Peyer's patch (tissue), 4 donors: Measurements from ENCODE around the gene PCED1B. TPM values are rescaled to one million over a fixed set of nuclear protein-coding genes. Genes with fewer than 3 reads are reported as not detected.

Experiments
- DNase-seq, 3 donors: peaks; one replicate each; pipeline ENCODE4 v3.0.0-alpha.2; 2017 to 2019
- H3K27ac ChIP-seq, 4 donors: fragments of 200-600 bp; sonication (generic); one replicate each; pipeline ENCODE4 v1.5.1; 2016 to 2019
- H3K27me3 ChIP-seq, 2 donors: fragments of 200-600 bp; sonication (generic); one replicate each; pipeline ENCODE4 v1.5.1; 2019
- H3K36me3 ChIP-seq, 3 donors: fragments of 200-600 bp; sonication (generic); one replicate each; pipeline ENCODE4 v1.5.1; 2016 to 2019
- H3K4me1 ChIP-seq, 4 donors: fragments of 200-600 bp; sonication (generic); one replicate each; pipeline ENCODE4 v1.5.1; 2016 to 2019
- H3K4me3 ChIP-seq, 4 donors: fragments of 200-600 bp; sonication (generic); 1 replicate in 3 of 4; 2 replicates in 1 of 4; pipeline ENCODE4 v1.5.1; 2016 to 2019; ENCODE audit warnings: mild to moderate bottlenecking in 1 of 4
- H3K9me3 ChIP-seq, 4 donors: fragments of 200-600 bp; sonication (generic); one replicate each; pipeline ENCODE4 v1.5.1; 2016 to 2019; ENCODE audit warnings: mild to moderate bottlenecking in 1 of 4
- POLR2A ChIP-seq, 2 donors: fragments of 450-650 bp; IDR thresholded peaks; one replicate each; pipeline ENCODE4 v1.5.1; 2017; ENCODE audit warnings: antibody characterized with exemption in 2 of 2, mild to moderate bottlenecking in 2 of 2, moderate library complexity in 2 of 2
- total RNA-seq, 4 donors: library from RNA; depleted of rRNA; stranded (reverse); fragments of >200 nt; gene quantifications; one replicate each; pipeline ENCODE4 v1.1.0, GENCODE V29; 2016
- TF ChIP-seq, protein P1 (sequence below), 6 experiments: fragments of 450-650 bp in 4 of 6; fragments of 200-600 bp in 2 of 6; sonication (generic) in 1 of 6; IDR thresholded peaks; one replicate each; pipeline ENCODE4 v1.5.1; 2017 to 2019; ENCODE audit warnings: antibody characterized with exemption in 6 of 6, mild to moderate bottlenecking in 3 of 6, moderate library complexity in 1 of 6

Gene PCED1B
- total RNA-seq, 4 donors from 2014 or later: 1.9 to 11.6 (median 2.3) TPM; not detected in 1

- H3K4me1 ChIP-seq: peaks cover 0 to 12% (median 2%) of the 10 kb centered on the region in 4 donors
- H3K4me3 ChIP-seq: peak overlapping the region; percentile 59 to 85 (median 81)
- peak overlapping the region; percentile 75 to 92 (median 88) for H3K27ac ChIP-seq
- H3K9me3 ChIP-seq: no peaks in the 10 kb centered on the region
- no peaks in the 10 kb centered on the region for H3K27me3 ChIP-seq
- DNase-seq: peak; percentile 58 to 83 (median 83)
- H3K36me3 ChIP-seq: no peaks in the 10 kb centered on the region
- TF ChIP-seq, protein P1, sequence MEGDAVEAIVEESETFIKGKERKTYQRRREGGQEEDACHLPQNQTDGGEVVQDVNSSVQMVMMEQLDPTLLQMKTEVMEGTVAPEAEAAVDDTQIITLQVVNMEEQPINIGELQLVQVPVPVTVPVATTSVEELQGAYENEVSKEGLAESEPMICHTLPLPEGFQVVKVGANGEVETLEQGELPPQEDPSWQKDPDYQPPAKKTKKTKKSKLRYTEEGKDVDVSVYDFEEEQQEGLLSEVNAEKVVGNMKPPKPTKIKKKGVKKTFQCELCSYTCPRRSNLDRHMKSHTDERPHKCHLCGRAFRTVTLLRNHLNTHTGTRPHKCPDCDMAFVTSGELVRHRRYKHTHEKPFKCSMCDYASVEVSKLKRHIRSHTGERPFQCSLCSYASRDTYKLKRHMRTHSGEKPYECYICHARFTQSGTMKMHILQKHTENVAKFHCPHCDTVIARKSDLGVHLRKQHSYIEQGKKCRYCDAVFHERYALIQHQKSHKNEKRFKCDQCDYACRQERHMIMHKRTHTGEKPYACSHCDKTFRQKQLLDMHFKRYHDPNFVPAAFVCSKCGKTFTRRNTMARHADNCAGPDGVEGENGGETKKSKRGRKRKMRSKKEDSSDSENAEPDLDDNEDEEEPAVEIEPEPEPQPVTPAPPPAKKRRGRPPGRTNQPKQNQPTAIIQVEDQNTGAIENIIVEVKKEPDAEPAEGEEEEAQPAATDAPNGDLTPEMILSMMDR (IDR thresholded peaks at IDR 0.05): no peak
Observed at GRCh38 chr12:47080725-47081502, 1.5 kb downstream of the PCED1B start.

DNA sequence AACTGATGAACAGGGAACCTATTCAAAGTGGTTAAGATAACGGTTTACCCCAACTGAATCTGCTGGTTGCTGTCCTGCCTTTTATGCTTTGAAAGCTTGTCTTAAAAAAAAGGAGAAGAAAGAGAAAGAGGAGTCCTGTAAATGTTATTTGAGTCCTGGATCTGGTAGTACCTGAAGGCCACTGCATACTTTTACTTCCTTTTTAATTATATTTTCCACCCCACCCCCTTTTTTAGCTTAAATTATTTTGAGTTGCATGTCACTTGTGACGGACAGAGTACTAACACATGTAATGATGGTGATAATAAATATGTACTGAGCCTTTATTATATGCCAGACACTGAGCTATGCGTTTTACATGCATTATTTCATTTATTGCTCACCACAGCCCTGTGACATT lies 2.9 kb downstream of the PCED1B start:
- H3K27ac ChIP-seq: peak overlapping the region in 2 of 4 donors; percentile 0 to 86
- H3K36me3 ChIP-seq: no peaks in the 10 kb centered on the region
- H3K4me1 ChIP-seq: peaks cover 0 to 12% (median 2%) of the 10 kb centered on the region in 4 donors
- no peak for TF ChIP-seq POLR2A (IDR thresholded peaks at IDR 0.05)
- DNase-seq: no peak
- no peaks in the 10 kb centered on the region for H3K9me3 ChIP-seq
- no peak overlapping the region for H3K4me3 ChIP-seq
- H3K27me3 ChIP-seq: no peaks in the 10 kb centered on the region

GRCh38 chr12:47082796-47083621 lies 3.6 kb downstream of the PCED1B start:
- Histone ChIP-seq H3K4me1 (peaks cover 0 to 12% (median 2%) of the 10 kb centered on the region in 4 donors), H3K4me3 (no peak overlapping the region), H3K9me3 (no peaks in the 10 kb centered on the region), H3K27me3 (no peaks in the 10 kb centered on the region), H3K27ac (peak overlapping the region in 2 of 4 donors; percentile 3 to 34), H3K36me3 (no peaks in the 10 kb centered on the region)
- TF ChIP-seq POLR2A (IDR thresholded peaks at IDR 0.05): no peak
- TF ChIP-seq, protein P1 (IDR thresholded peaks at IDR 0.05): no peak
- no peak for DNase-seq

DNA sequence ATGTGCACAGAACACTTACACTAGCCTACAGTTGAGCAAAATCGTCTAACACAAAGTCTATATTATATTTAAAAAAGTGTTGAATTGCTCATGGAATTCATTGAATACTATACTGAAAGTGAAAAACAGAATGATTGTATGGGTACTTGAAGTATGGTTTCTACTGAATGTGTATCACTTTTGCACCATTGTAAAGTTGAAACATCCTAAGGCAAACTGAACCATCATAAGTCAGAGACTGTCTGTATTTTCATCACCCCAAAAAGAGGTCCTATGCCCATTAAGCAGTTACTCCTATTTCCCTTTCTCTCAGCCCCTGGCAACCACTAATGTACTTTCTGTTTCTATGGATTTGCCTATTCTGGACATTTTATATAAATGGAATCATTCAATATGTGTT lies 4.8 kb downstream of the PCED1B start:
- Histone ChIP-seq H3K27ac (peak overlapping the region in 2 of 4 donors; percentile 1 to 48), H3K27me3 (no peaks in the 10 kb centered on the region), H3K4me1 (peaks cover 0 to 9% (median 2%) of the 10 kb centered on the region in 4 donors)

GRCh38 chr12:47085815-47086252 lies 6.4 kb downstream of the PCED1B start:
- DNase-seq: peak in 2 of 3 donors; percentile 33 to 58
- peak overlapping the region in 2 of 4 donors; percentile 3 to 57 for H3K27ac ChIP-seq

More for the DNA sequence above, 4.8 kb downstream of the PCED1B start:
- H3K9me3 ChIP-seq: no peaks in the 10 kb centered on the region
- DNase-seq: no peak
- H3K4me3 ChIP-seq: no peak overlapping the region
- no peaks in the 10 kb centered on the region for H3K36me3 ChIP-seq
- no peak for TF ChIP-seq POLR2A (IDR thresholded peaks at IDR 0.05)
- TF ChIP-seq, protein P1 (IDR thresholded peaks at IDR 0.05): no peak

More at GRCh38 chr12:47085815-47086252, 6.4 kb downstream of the PCED1B start:
- no peak overlapping the region for H3K4me3 ChIP-seq
- H3K4me1 ChIP-seq: peaks cover 0 to 9% (median 2%) of the 10 kb centered on the region in 4 donors
- TF ChIP-seq, protein P1 (IDR thresholded peaks at IDR 0.05): no peak
- no peak for TF ChIP-seq POLR2A (IDR thresholded peaks at IDR 0.05)
- no peaks in the 10 kb centered on the region for H3K9me3 ChIP-seq
- H3K27me3 ChIP-seq: no peaks in the 10 kb centered on the region
- H3K36me3 ChIP-seq: no peaks in the 10 kb centered on the region
